Mucosa of gallbladder (tissue), 1 donor: ENCODE results near the gene OTX2. TPM values are rescaled to one million over a fixed set of nuclear protein-coding genes. Genes with fewer than 3 reads are reported as not detected.

Source experiments
- DNase-seq: peaks from one replicate; pipeline ENCODE4 v3.0.0-alpha.2; 2020; ENCODE audit warnings: low spot score
- total RNA-seq: library from RNA; stranded (reverse); gene quantifications from one replicate; pipeline ENCODE4 v1.2.1, GENCODE V29; 2021
- donor health status: DM: no; HTN: no; CAD: no.

The OTX2 gene
- total RNA-seq, 1 donor from 2014 or later: not detected

- no peak for DNase-seq
Observed at GRCh38 chr14:56796259-56796658, 14.0 kb downstream of the OTX2 start.

- no peak for DNase-seq
Observed at GRCh38 chr14:56795284-56795622, 15.0 kb downstream of the OTX2 start.

DNA sequence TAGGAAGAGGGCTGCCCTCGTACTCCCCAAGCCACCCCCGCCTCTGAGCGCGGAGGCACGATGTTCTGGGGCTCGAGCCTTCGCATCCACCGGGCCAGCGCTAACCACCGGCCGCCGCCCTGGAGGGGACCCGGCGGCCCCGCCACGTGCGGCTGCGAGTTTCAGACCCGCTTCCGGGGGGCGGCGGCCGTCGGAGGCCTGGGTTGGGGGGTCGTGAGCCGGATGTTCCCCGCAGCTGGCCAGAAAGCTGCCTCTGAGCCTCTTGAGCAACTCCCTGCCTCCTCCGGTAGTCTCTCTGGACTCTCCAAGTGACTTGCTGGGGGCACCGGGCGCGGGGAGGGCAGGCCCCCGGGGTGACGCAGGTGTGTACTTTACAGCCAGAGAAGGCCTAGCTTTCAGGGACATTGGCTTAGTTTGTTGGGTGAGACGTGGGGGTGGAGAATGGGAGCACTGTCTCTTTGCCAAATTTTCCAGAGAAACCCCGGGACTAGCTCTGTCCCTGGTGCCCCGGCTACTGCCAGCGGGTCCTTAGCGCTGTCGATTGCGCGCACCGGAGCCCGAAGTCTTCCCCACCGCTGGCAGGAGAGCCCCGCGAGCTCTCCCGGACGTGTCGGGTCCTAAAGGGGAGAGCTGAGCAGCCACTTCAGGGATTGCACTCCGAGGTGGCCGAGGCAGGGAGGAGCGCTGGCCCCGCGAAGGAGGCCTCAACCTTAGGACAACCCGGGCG is 15.6 kb downstream of the OTX2 start:
- DNase-seq: no peak

DNA sequence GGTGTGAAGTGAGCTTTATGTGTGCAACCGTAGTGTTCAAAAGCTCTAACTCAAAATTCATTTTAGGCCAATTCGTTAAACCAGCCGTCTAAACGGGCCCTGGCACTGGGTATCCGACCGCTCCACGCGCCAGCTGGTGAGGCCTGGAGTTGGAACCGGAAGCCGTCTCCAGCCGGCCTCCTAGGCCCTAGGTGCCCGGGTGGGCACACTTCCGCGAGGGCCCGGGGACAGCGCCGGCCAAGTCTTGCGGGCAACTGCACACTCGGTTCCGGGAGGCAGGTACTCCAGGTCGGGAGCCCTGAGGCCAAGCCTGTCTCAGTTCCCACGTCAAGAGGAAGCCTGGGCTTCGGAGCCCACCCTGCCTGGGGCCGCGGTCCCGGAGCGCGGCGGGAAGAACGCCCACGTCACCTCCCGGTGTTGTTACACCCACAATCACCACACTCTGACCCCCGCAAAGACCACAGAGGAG is 16.2 kb downstream of the OTX2 start:
- no peak for DNase-seq

- DNase-seq: no peak
Observed at GRCh38 chr14:56789955-56790354, 20.3 kb downstream of the OTX2 start.

DNA sequence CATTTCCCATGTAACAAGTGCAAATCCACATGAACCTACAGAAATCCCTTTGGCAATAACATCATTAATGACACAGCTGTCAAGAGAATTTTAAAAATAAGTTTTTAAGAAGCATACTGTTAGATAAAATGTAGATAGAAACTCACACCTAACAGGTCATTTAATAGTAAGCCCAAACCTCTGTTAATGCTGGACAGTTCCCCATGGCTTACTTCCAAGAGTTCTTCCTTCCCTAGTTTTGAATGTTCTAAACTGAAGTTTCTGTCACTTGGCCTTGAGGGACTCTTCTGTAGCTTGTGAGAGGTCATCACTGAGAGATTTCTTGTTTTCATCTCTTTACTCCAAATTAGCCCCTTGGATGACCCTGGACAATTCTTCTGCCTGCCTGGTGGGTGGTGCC is 22.7 kb downstream of the OTX2 start:
- DNase-seq: no peak

DNA sequence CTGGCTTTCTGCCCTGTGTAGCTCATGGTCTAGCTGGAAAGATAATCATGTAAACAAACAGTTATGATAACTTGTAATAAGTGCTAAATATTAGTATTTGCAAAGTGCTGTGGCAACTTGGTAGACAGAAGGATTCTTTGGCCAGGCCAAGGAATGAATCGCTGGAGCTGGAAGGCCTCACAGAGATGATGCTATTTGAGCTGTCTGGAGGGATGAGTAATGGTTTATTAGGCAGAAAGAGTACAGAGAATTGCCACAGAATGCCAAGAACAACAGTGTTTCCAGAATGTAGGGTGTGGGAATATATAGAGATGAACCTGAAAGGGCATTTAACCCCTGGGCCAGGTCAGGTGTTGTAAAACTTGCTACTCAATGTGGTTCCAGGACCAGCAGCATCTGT is 27.6 kb downstream of the OTX2 start:
- no peak for DNase-seq

GRCh38 chr14:56774503-56774902 is 35.8 kb downstream of the OTX2 start:
- DNase-seq: no peak

- DNase-seq: no peak
Observed at GRCh38 chr14:56770512-56770911, 39.8 kb downstream of the OTX2 start.

- no peak for DNase-seq
Observed at GRCh38 chr14:56760164-56760914, 49.9 kb downstream of the OTX2 start.

- no peak for DNase-seq
Observed at GRCh38 chr14:56759633-56760032, 50.6 kb downstream of the OTX2 start.

- DNase-seq: no peak
Observed at GRCh38 chr14:56759094-56759493, 51.2 kb downstream of the OTX2 start.

GRCh38 chr14:56754921-56755320 is 55.4 kb downstream of the OTX2 start:
- no peak for DNase-seq

GRCh38 chr14:56753396-56753795 is 56.9 kb downstream of the OTX2 start:
- no peak for DNase-seq

DNA sequence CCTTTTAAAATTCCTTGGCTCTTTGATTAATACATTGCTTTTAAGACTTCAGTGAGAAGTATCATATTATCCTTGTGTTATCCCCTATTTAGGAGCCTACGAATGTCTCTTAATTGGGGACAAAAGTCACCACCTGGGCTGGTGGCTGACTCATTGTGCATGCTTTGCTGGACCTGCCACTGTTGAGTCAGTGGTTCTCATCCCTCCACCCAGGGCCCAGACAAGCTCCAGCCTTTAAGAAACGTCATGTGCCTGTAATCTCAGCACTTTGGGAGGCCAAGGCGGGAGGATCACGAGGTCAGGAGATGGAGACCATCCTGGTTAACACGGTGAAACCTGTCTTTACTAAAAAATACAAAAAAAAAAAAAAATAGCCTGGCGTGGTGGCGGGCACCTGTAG is 57.9 kb downstream of the OTX2 start:
- no peak for DNase-seq

DNA sequence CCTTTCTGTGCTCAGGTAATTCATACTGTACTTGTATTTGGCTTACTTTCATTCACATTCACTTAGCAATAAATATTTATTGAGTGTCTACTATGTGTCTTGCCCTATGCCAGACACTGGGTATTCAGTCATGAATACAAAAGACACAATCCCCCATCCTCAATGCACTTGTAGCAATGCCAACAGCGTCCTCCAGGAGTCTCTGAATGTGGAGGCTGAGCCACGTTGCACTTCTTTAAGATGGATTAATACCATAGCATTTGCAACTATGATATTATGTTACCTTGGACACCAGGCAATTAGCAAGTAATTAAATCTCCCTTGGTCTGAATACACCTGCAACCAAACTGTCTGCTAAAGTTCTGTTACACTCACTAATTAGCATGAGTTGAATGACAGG is 58.8 kb downstream of the OTX2 start:
- DNase-seq: no peak

Other genes starting within 250 kb of the OTX2 start
- 31.0 TPM for gene TMEM260, start 230.7 kb downstream of the OTX2 start, total RNA-seq